Ovary (tissue), 9 donors: Measurements from ENCODE around the gene CREB3L1. TPM values are rescaled to one million over a fixed set of nuclear protein-coding genes. Genes with fewer than 3 reads are reported as not detected.

ENCODE experiments used
- DNase-seq, 5 donors: peaks; one replicate each; pipeline ENCODE4 v3.0.0-alpha.2; 2019 to 2020
- H3K27ac ChIP-seq, 2 donors: fragments of 200-600 bp; one replicate each; pipeline versions ENCODE4 v1.5.1 to v1.8.0; 2019 to 2022
- H3K27me3 ChIP-seq: fragments of 200-600 bp; one replicate; pipeline ENCODE4 v1.8.0; 2022
- H3K36me3 ChIP-seq: fragments of 200-600 bp; sonication (generic); one replicate; pipeline ENCODE4 v1.5.1; 2019
- H3K4me1 ChIP-seq: one replicate; pipeline ENCODE4 v1.8.1; 2013; ENCODE audit warnings: mild to moderate bottlenecking, moderate library complexity; ENCODE audit not compliant: insufficient read depth
- H3K4me3 ChIP-seq: fragments of 200-600 bp; sonication (generic); one replicate; pipeline ENCODE4 v1.5.1; 2017
- H3K9me3 ChIP-seq, 2 donors: fragments of 200-600 bp in 1 of 2; sonication (generic) in 1 of 2; one replicate each; pipeline versions ENCODE4 v1.5.1 to v1.8.1; 2013 to 2019; ENCODE audit warnings: mild to moderate bottlenecking in 1 of 2, moderate library complexity in 1 of 2
- CTCF ChIP-seq, 3 donors: fragments of 450-650 bp in 2 of 3; fragments of 200-600 bp in 1 of 3; IDR thresholded peaks; one replicate each; pipeline versions ENCODE4 v1.5.1 to v1.8.0; 2016 to 2022; ENCODE audit warnings: antibody characterized with exemption in 3 of 3, mild to moderate bottlenecking in 1 of 3
- EP300 ChIP-seq: sonication (generic); formaldehyde crosslinking; IDR thresholded peaks from one replicate; pipeline ENCODE4 v1.6.1; 2017; ENCODE audit warnings: antibody characterized with exemption
- POLR2A ChIP-seq: fragments of 450-650 bp; IDR thresholded peaks from one replicate; pipeline ENCODE4 v1.6.1; 2017; ENCODE audit warnings: antibody characterized with exemption, mild to moderate bottlenecking, moderate library complexity
- WGBS, 3 donors: extraction: QIAGEN DNeasy Blood & Tissue Kit in 1 of 3; methylation state at CpG; one replicate each; pipeline versions ENCODE4 v1.1.5 to v1.1.7; 2013 to 2017; 5-methylcytosine and 5-hydroxymethylcytosine counted together
- intact Hi-C, 4 donors: fragments of 100-400 bp; cut with DNase I; formaldehyde crosslinking; loops; one replicate each; pipeline versions ENCODE4 v1.11.0 to v1.15.1; 2022 to 2023
- polyA plus RNA-seq, 2 donors: library from polyadenylated mRNA; stranded (reverse); fragments of 200-250 nt in 1 of 2; fragments of 350-450 nt in 1 of 2; fragmentation: Illumina TruSeq in 1 of 2; extraction: RNeasy Lipid Tissue Mini Kit (QIAGEN cat#74804) in 1 of 2; gene quantifications; one replicate each; pipeline ENCODE4 v1.2.3, GENCODE V29; 2013 to 2014
- total RNA-seq, 7 donors: library from RNA; depleted of rRNA in 2 of 7; stranded (reverse); fragments of >200 nt in 2 of 7; fragmentation: NEBNext Ultra II Directional in 3 of 7; extraction: Animal tissue kit (Norgen Biotek cat#: 25700) in 3 of 7; gene quantifications; one replicate each; pipeline versions ENCODE4 v1.1.0 to v1.2.4, GENCODE V29; 2016 to 2023
- donor health status: DM: no; HTN: no; CAD: no; lungs with moderate emphysema.
- donor health status: DM: no; HTN: no; CAD: no.
- donor health status: Bipolar disorder and iron deficiency.
- donor health status: DM: yes; HTN: yes; CAD: no.
- donor health status: DM: no; HTN: no; CAD: no.
- donor health status: DM: yes; HTN: yes; CAD: no.

Gene CREB3L1
- total and polyA plus RNA-seq, 9 donors = 1.7 to 63.0 (median 7.5) TPM

GRCh38 chr11:46366661-46367161, 89.2 kb downstream of the CREB3L1 start:
- H3K27ac ChIP-seq = no peak overlapping the region
- no peaks in the 10 kb centered on the region for H3K9me3 ChIP-seq
- no peaks in the 10 kb centered on the region for H3K27me3 ChIP-seq
- H3K4me1 ChIP-seq = peaks cover 7% of the 10 kb centered on the region
- no peak for DNase-seq
- TF ChIP-seq EP300 = no peak
- no peak for TF ChIP-seq POLR2A
- TF ChIP-seq CTCF (IDR thresholded peaks at IDR 0.05) = no peak
- WGBS, 3 donors = 91 to 94% (median 94%) methylated on average over 25 to 31 of the region's 31 CpGs
- no peaks in the 10 kb centered on the region for H3K36me3 ChIP-seq
- no peak overlapping the region for H3K4me3 ChIP-seq
- intact Hi-C loops = no loop called here

GRCh38 chr11:46367244-46367915, 89.9 kb downstream of the CREB3L1 start:
- DNase-seq = peak; percentile 62 to 84 (median 78)
- H3K4me1 ChIP-seq = peaks cover 5% of the 10 kb centered on the region
- 8 to 17% (median 13%) methylated on average over 19 to 32 of the region's 32 CpGs for WGBS, 3 donors

GRCh38 chr11:46367916-46368267, 90.4 kb downstream of the CREB3L1 start:
- WGBS, 3 donors = 58 to 78% (median 63%) methylated on average over 12 of the region's 12 CpGs
- H3K4me3 ChIP-seq = no peak overlapping the region
- no peaks in the 10 kb centered on the region for H3K9me3 ChIP-seq
- H3K4me1 ChIP-seq = peaks cover 5% of the 10 kb centered on the region
- H3K27ac ChIP-seq = no peak overlapping the region
- no peaks in the 10 kb centered on the region for H3K27me3 ChIP-seq
- intact Hi-C loops = no loop called here
- DNase-seq = no peak
- TF ChIP-seq EP300 = no peak
- no peak for TF ChIP-seq CTCF (IDR thresholded peaks at IDR 0.05)
- no peak for TF ChIP-seq POLR2A
- H3K36me3 ChIP-seq = no peaks in the 10 kb centered on the region

More at GRCh38 chr11:46367244-46367915, 89.9 kb downstream of the CREB3L1 start:
- Histone ChIP-seq H3K9me3 (no peaks in the 10 kb centered on the region), H3K27me3 (no peaks in the 10 kb centered on the region), H3K27ac (no peak overlapping the region), H3K4me3 (no peak overlapping the region), H3K36me3 (no peaks in the 10 kb centered on the region)
- intact Hi-C loops = no loop called here
- no peak for TF ChIP-seq POLR2A
- TF ChIP-seq EP300 = no peak
- TF ChIP-seq CTCF (IDR thresholded peaks at IDR 0.05) = peak; percentile 75 to 81 (median 78)

GRCh38 chr11:46369458-46370152, 92.1 kb downstream of the CREB3L1 start:
- TF ChIP-seq CTCF (IDR thresholded peaks at IDR 0.05) (peak; percentile 21 to 60 (median 44)), EP300 (no peak)
- H3K36me3 ChIP-seq = no peaks in the 10 kb centered on the region
- H3K4me3 ChIP-seq = no peak overlapping the region
- 61 to 66% (median 63%) methylated on average over 25 of the region's 25 CpGs for WGBS, 3 donors
- H3K4me1 ChIP-seq = peaks cover 5% of the 10 kb centered on the region
- intact Hi-C loops = loop anchor here in 1 of 4 donors (10.0 kb wide), 1 partner anchor 175 kb away; no protein-coding TSS in a partner anchor
- no peaks in the 10 kb centered on the region for H3K9me3 ChIP-seq
- H3K27ac ChIP-seq = no peak overlapping the region
- DNase-seq = peak in 3 of 5 donors; percentile 56 to 69 (median 57)
- no peaks in the 10 kb centered on the region for H3K27me3 ChIP-seq
